SKM-1 treated with dmso at 0.1 percent for 144 hours (cell line): Measurements from ENCODE around the gene PRKAR2A.
"Not testable (repeated sequence)": the region's sequence is repeated elsewhere in the genome, so short reads cannot be mapped to it uniquely, and the experiment has no call there.

Experiments
- DNase-seq: peaks from one replicate; lab custom pipeline; 2025; ENCODE audit not compliant: unreplicated experiment; lab: John Stamatoyannopoulos, UW

PRKAR2A gene

DNA sequence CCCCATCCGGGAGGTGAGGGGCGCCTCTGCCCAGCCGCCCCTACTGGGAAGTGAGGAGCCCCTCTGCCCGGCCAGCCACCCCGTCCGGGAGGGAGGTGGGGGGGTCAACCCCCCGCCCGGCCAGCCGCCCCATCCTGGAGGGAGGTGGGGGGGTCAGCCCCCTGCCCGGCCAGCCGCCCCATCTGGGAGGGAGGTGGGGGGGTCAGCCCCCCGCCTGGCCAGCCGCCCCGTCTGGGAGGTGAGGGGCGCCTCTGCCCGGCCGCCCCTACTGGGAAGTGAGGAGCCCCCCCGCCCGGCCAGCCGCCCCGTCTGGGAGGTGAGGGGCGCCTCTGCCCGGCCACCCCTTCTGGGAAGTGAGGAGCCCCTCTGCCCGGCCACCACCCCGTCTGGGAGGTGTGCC lies 113.1 kb downstream of the PRKAR2A start:
- DNase-seq, result not testable (repeated sequence)

- not testable (repeated sequence) for DNase-seq
These were observed 113.7 kb downstream of the PRKAR2A start for GRCh38 chr3:48733752-48734518.

GRCh38 chr3:48727511-48727910 lies 120.2 kb downstream of the PRKAR2A start:
- no peak for DNase-seq

GRCh38 chr3:48725185-48725855 lies 122.4 kb downstream of the PRKAR2A start:
- not testable (repeated sequence) for DNase-seq

DNA sequence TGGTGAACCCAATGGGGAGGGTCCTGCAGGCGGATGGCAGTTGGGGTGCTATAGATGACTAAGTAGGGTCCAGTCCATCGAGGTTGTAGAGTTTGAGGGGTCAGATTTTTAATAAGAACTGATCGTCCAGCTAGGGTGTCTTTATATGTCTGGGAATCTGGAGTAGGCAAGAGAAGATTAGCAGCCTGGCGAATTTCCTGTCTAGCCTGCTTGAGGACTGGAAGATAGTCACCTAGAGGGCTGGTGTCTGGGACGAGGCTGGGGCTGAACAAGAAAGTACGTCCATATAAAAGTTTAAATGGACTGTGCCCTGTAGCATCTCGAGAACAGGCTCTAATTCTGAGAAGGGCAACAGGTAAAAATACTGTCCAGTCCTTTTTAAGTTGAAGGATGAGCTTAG lies 123.9 kb downstream of the PRKAR2A start:
- DNase-seq, result no peak

- DNase-seq, result not testable (repeated sequence)
These were observed 124.4 kb downstream of the PRKAR2A start for GRCh38 chr3:48723293-48723692.

DNA sequence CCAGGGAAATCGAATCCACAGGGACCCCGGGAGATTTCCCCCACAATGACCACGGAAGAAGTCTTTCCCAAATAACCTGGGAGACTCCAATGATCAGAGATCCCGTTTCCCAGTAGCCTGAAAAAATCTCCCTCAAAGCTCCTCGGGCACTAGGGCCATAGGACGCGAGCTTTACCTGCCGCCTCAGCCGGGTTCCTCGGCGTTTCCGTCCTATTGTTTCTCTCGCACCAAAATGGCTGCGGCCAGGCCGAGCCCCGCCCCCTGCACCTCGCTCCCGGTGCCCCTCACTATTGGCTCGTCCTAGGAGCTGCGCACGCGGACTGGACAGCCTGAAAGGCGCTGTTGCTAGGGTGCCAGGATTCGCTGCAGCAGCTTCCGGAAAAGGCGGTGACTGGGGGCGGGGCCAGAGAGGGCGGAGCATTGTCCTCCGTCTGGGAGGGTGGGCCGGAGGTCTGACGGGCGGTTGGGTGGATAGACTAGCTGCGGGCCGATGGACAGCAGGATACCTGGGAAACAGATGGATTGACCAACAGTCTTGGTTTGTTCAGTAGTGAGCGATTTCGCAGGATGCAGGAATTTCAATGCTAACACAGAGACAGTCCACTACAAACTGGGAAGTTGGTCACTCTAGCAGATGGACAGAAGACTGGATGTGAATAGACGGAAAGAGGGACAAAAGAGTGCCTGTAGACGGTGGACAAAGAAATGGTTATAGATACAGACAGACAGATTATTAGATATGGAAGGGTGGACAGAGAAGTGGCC lies 130.5 kb downstream of the PRKAR2A start, which contains the start of gene IP6K2:
IP6K2 (minus strand) TSS at position 240 of the 765 bp plus-strand sequence. CDS start 21,930 bp downstream, outside the sequence.
- peak; percentile 95 for DNase-seq

DNA sequence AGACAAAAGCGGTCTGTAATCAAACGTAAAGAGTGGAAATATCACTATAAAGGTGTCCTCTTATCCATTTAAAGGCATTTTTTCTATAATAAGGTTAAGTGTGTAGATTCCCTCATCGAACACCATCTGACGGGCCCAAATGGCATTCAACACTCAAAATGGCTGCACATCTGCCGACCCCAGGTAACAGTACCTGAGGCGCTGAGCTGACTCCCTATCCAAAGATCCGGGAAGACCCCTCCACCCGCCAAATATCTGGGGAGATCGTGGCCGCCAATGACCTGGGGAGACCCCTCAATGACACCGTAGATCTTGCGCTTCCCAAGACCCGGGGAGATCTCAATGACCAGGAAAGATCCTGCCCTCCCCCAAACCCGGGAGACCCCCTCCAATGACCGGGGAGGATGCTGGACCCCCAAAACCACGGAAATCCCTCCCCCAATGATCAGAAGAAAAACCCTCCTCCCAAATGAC lies 131.1 kb downstream of the PRKAR2A start:
- no peak for DNase-seq

GRCh38 chr3:48715174-48715800 lies 132.4 kb downstream of the PRKAR2A start:
- no peak for DNase-seq

DNA sequence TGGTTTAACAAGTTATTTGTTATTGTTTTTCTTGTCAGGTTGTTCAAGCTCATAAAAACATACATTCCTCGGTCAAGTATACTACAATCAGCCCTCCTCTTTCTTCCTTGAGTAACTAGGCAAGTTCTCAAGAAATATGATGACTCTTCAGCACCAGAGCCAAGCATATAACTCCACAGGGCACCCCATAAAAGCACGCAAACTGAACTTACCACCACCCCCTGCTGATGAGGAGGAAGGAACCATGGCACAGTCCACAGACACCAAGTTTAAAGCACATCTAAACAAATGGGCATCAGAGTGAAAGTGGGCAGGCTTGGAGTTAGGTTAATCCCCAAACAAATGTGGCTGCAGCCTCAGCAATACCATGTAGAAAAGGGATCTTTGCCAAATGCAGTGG lies 135.9 kb downstream of the PRKAR2A start:
- no peak for DNase-seq

DNA sequence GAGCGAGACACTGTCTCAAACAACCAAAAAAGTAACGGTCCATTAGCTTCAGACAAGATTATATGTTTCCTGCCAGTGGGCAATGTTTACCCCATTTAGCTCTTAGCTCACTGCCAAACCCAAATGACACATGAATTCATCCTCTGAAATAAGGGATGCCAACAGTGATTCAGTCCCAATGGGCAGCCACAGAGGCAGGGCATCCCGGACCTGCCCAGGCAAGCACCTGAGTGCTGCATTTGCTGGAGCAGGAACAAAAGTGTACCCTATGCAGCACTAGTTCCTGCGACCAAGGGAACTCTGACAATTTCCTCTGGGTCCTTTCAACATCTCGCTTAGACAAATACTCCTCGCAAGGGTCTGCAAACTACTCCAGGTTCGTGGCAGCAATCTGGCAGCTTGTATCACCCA lies 138.6 kb downstream of the PRKAR2A start:
- DNase-seq, result no peak

DNA sequence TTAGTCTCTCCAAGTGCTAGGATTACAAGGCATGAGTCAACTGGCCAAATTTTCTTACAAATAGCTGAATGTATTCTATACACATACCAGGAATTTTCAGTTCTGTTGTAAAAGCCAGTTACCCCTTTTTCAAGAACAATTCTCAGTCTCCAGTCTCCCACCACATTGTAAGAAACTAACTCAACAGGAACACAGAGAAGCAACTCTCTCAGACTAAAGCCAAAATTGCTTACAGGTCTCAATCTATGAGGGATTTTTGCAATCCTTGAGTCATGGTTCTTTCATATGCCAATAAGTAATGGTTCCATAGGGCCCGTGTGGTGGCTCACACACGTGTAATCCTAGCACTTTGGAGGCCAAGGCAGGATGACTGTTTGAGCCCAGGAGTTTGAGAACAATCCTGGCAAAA lies 139.2 kb downstream of the PRKAR2A start:
- DNase-seq, result no peak

- no peak for DNase-seq
These were observed 140.5 kb downstream of the PRKAR2A start for GRCh38 chr3:48707157-48707556.

GRCh38 chr3:48702320-48702920 lies 145.3 kb downstream of the PRKAR2A start:
- no peak for DNase-seq

DNA sequence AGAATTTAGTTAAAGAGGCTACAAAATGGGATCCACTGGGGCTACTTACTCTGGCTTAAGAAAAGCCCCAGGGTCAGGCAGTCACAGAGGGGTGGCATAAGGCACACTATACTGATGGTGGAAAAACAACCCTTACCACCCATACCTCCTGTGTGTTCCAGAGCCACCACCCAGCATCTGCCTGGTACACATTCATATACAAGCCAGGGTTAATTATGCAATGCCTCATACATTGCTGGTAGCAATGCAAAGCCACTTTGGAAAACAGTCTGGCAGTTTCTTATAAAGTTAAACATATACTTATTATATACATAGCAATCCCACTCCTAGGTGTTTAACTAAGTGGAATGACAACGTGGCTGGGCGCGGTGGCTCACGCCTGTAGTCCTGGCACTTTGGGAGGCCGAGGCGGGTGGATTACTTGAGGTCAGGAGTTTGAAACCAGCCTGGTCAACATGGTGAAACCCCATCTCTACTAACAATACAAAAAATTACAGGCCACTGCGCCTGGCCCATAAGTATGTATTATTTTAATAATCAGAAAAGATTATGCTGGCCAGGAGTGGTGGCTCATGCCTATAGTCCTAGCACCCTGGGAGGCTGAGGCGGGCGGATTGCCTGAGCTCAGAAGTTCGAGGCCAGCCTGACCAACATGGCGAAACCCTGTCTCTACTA lies 146.8 kb downstream of the PRKAR2A start:
- DNase-seq, result no peak

- DNase-seq, result no peak
These were observed 148.8 kb downstream of the PRKAR2A start for GRCh38 chr3:48698891-48699290.

- DNase-seq, result no peak
These were observed 149.7 kb downstream of the PRKAR2A start for GRCh38 chr3:48697952-48698351.

DNA sequence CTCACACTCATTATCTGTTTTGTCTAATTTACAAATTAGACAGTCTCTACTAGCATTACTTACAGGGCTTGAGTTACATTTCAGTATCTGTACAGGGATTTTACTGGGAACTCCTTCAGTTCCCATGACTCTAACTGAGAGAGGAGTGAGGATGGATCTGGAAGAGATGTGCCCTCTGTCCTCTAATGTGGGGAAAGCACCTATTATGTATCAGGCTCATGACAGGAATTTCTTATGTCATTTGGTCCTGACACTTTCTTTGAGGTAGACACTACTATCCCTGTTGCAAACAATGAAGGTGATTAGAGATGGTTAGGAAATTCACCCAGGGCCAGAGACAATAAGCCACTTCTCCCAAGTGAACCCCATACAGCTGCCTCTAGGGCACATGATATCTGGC lies 151.1 kb downstream of the PRKAR2A start:
- no peak for DNase-seq
